ENCODE data around the gene LTBR.
"Not testable (repeated sequence)": the region's sequence is repeated elsewhere in the genome, so short reads cannot be mapped to it uniquely, and the experiment has no call there.

LTBR gene

DNA sequence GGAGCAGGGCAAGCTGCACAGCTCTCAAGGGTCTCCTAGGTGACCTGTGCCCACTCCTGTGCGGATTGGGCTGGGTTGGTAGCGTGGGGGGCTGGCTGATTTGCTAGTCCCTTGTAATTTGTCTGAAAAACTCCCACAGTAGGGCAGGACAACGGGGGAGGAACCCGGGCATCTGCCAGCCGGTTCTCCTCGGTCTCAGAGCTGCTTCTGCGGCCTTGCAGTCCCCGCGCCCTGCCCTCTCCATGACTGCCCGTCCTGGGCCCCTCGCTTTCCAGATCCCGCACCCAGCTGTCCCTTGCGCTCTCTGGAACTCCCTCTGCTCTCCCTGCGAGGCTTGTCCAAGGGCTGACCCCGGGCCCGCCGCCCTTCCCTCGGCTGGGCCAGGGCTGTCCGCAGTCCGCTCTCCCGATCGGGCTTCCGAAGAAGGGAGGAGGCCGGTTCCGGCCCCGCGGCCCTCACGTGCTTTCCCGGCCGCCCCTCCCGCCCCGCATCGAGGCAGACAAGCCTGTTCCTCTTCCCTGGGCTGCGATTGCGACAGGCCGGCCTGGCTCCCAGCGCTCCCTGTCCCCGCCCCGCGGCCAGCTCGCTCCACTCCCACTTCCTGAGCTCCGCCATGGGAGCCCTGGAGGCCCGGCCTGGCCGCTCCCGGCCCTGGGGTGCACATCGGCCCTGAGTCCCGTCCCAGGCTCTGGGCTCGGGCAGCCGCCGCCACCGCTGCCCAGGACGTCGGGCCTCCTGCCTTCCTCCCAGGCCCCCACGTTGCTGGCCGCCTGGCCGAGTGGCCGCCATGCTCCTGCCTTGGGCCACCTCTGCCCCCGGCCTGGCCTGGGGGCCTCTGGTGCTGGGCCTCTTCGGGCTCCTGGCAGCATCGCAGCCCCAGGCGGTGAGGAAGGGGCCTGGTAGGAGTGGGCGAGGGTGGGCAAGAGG, at the start of gene LTBR:
Gene LTBR, plus strand, starts transcription at position 591 of the 927 bp plus-strand sequence. Its CDS starts 197 bp downstream, at position 788.
- no peak for DNase-seq (ENCODE audit: low read depth, low spot score)

DNA sequence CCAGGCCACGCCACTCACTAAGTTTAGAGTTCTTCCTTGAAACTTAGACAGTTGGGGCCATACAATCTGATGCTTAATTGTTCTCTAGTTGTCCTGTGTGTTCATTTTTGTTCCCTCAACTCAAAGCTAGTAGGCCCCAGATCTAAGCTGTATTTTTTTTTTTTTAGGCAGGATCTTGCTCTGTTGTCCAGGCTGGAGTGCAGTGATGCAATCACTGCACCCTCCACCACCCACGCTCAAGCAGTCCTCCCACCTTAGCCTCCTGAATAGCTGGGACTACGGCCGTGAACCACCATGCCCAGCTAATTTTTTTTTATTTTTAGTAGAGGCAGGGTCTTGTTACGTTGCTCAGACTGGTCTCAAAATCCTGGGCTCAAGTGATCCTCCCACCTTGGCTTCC, 49.6 kb upstream of the LTBR start:
- no peak for DNase-seq (ENCODE audit: low read depth, low spot score)

DNA sequence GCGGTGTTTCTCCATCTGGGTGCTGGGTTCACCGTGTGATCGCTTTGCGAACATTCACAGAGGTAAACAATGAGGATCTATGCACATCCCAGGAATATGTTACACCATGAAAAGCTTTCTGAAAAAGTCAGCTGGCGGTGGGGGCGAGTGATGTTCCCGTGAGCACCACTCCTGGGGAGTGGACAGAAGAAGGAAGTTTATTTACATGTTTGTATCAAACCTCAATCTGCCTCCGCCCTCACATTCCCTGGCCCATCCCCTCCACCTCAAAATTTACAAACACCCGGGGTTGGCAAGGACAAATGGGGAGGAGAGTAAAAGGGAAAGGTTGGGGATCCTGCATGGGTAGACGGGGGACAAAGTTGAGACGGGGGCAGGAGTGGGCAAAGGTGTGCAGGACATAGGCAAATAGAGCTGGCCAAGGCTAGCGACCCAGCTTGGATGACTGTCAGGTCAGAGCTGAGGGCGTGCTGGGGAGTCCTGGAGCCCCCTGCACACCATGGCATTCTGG, 49.0 kb upstream of the LTBR start:
- DNase-seq (ENCODE audit: low read depth, low spot score) = no peak

DNA sequence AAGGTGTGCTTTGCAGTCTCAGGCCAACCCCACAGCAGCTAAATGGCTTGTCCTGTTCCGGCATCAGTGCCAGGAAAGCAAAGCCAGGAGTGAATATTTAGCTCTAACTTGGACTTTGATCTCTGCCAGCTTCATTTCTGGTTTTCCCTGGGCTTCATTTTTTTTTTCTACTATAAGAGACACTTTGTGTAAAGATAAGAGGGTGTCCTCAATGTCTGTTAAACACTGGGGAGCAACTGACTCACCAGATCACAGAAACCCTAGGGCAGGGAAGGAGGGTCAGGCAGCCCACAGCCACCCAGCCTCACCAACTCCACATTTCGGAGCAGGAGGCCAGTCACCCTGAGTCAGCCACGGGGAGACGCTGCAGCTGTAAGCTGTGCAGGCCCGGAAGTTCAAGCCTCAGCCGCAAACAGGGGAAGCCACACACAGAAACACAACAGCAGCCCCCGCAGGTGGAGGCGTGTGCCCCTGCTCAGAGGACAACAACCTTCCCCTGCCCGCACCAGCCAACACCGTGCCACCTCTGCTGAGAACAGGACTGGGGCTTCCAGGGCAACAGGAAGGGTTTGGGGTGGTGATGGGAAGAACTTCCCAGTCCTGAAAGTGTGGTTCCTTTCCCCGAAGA, 48.4 kb upstream of the LTBR start:
- no peak for DNase-seq (ENCODE audit: low read depth, low spot score)

DNA sequence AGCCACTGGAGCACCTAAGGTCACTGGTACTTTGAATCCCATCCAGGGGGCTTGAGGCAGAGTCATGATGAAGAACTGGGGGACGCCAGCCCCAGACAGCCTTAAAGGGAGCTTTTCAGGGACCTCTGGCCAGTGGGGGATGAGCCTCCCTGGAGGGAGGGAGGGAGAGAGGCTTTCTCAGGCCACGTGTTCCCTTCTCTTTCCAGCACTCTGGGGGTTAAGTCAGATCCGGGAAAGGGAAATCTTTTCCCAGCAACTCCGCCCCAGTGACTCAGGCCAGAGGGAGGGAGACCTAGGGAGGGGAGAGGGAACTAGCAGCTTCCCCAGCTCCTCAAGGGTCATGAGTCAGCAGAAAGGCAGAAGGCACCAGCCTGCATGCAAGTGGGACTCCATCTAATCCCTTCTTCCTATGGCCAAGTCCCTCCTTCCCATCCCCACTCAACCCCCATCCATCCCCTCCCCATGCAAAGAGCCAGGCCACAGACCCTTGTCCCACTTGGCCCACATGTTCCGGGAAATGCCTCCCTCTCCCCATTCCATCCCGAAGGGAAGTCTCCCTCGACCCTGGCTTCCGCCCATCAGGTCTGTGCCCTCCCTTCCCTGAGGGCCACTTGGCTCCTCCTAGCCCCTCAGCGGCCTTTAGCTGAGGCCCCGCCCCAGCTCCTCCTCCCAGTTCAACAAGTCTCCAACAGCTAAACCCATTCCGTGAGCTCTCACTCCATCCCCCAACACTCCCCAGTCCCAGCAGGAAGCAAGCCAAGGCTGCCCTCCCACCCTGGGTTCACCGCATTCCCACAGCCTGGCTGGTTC, 47.7 kb upstream of the LTBR start:
- DNase-seq (ENCODE audit: low read depth, low spot score) = peak; percentile 97

DNA sequence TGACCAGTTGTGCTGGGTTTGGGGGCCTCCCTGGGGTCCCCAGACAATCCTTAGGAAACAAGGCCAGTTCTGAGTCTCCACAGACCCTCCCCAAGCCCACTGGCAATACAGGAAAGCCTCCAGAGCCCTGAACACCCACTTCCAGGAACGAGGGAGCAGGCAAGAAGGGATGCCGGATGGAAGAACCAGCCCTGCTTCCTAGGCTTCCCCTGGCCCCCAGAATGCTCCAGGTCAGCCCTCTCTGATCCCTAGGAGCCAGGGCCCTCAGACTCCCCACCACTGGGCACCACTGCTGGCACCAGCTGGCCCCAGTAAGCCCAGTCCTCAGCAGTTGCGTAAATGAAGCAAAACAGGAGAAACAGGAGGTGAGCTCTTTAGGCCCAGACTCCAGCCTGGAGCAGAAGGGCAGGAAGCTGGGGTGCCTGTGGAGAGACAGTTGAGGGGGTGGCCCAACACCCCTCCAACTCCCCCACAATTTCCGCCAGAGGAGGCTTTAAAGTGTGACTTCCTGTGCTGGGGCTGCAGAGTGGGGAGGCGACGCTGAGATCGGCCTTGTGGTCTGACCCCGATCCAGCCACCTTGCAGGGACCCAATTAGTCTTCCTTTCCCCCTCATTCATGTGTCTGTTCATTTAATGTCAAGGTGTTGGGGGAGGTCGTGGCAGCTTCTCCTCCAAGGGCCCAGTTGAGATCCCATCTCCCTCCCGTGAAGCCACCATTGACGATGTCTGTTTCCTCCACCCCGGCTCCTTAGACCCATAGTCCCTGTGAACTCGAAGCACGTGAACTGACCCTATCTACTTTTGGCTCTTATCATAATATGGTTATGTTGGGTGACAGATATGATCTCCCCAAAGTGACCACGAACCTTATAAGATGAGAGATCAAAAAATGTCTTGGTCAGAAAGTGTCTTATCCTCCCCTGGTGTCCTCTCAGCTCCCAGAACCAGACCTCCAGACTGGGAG, 46.8 kb upstream of the LTBR start:
- no peak for DNase-seq (ENCODE audit: low read depth, low spot score)

DNA sequence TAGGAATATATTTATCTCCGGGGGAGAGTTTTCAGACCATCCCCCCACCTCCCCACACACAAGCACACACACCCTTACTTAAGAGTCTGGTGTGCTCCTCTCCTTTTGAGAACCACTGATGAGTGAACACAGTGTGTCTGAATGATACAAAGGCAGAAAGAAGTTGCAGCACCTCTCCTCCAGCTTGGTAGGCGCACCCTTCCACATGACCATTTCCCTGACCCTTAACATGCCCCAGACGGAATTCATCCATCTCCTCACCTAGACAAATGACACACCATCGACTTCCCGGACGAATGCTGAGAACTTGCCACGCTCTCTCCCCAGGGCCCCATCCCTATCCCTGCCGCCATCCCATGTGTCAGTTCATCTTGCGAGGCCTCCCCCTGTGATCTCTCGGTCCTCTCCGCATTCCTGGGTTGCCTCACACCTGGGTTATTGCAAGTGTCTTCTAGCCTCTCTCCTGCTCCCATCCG, 46.0 kb upstream of the LTBR start:
- no peak for DNase-seq (ENCODE audit: low read depth, low spot score)

DNA sequence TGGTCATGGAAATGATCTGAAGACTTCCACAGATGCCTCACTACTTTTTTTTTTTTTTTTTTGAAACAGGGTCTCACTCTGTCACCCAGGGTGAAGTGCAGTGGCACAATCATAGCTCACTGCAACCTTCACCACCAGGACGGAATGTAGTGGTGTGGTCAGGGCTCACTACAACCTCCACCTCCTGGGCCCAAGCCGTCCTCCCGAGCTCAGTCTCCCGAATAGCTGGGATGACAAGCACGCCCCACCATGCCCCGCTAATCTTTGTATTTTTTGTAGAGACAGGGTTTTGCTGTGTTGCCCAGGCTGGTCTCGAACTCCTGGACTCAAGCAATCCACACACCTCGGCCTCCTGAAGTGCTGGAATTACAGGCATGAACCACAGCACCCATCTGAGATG, 45.4 kb upstream of the LTBR start:
- not testable (repeated sequence) for DNase-seq (ENCODE audit: low read depth, low spot score)

DNA sequence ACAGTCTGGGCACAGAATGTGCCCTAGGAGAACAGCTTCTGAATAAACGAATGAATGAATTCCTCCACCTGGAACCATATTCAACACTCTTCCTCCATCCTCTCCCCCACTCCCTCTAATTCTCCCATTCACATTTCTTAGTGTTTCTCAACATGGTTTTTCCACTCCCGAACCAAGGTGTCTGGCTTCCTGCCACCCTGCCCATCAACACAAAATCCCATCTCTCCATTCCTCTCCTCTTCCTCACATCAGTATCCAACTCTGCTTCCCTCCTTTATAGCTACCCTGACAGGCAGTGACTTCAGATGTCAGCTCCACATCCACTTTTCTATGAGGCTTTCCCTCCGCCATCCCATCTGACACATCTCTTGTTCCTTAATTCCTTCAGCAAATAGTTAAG, 45.0 kb upstream of the LTBR start:
- DNase-seq (ENCODE audit: low read depth, low spot score) = no peak

DNA sequence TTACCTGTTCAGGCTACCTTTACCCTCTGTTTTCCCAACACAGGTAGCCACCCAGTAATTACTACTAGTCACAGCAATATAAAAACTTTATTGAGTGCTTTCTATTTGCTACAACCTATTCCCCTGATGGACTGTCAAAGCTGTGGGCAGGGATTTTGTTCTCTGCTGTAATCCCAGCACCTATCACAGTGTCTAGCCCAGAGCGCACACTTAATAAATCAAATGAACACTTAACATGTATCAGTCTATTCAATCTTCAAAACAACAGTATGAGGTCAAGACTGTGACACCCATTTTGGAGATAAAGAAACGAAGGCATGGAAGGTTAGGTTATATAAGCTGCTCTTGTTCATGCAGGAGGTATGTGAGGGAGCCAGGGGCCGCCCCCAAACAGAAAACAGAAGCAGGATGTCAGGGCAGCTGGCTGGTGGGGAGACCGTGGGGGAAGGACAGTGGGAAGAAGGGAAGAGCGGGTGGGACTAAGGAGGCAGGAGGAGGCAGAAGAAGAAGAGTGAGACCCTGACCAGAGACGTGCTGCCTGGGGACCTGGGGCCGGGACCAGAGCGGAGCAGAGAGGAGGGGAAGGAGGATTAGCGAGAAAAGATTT, 43.8 kb upstream of the LTBR start:
- DNase-seq (ENCODE audit: low read depth, low spot score) = no peak

DNA sequence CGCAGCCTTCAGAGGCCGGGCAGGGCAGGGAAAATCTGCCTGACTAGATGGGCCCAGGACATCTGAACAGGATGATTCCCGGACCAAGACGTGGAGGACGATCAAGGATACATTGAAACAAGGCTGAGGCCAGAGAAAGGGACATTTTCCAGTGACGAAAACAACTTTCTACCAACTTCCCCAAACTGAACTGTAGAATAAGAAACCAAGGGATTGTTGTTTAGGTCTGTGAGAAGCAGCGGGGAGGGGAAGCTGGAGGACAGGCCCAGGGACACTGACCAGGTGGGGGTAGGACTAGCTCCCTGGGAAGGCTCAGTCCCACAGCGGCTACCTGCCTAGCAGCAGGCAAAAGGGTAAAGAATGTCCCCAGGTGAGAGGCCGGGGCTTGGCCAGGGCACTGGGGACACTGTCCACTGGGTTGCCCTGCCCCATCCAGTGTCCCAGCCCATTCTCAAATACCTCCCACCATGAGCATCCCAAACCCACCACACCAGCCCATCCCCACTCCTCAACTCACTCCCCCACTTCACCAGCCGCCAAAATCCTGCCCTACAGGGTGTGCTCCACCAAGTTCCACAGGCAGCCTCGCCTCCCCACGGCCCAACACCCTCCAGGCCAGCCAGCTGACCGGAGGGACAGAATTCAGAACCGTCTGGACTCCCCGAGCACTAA, 43.1 kb upstream of the LTBR start:
- no peak for DNase-seq (ENCODE audit: low read depth, low spot score)

DNA sequence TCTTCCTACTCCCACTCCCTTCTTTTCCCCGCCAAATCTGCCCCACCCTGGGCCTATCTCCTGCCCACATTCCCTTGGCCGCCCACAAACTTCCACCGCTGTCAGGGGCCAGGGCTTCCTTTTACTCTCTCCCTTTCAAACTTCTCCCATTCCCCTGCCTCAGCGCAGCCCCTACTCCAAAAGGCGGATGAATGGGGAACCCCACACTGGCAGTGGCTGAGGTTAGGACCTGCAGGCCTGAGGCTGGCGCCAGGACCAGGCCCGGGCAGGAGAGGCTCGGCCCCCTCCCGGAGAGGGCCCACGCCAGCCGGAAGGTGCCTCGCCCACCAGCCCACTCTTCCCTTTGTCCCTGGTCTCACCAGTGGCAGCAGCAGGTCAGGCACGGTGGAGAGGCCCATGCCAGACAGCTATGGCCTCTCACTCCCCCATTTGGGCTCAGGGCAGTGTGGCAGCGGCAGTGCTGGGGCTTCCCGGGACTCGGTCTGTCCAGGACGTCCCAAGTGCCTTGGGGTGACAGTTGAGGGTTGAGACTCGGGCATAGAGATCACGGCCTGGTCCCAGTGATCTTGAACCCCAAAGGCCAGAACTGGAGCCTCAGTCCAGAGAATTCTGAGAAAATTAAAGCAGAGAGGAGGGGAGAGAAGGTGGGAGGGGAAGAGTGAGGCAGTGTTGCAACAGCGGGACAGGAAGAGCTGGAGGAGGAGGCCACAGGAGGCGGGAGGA, 42.4 kb upstream of the LTBR start, which contains the start of gene TNFRSF1A:
Gene TNFRSF1A, minus strand, starts transcription at position 660 of the 723 bp plus-strand sequence. Its CDS starts 262 bp downstream, at position 398.
- DNase-seq (ENCODE audit: low read depth, low spot score) = no peak

DNA sequence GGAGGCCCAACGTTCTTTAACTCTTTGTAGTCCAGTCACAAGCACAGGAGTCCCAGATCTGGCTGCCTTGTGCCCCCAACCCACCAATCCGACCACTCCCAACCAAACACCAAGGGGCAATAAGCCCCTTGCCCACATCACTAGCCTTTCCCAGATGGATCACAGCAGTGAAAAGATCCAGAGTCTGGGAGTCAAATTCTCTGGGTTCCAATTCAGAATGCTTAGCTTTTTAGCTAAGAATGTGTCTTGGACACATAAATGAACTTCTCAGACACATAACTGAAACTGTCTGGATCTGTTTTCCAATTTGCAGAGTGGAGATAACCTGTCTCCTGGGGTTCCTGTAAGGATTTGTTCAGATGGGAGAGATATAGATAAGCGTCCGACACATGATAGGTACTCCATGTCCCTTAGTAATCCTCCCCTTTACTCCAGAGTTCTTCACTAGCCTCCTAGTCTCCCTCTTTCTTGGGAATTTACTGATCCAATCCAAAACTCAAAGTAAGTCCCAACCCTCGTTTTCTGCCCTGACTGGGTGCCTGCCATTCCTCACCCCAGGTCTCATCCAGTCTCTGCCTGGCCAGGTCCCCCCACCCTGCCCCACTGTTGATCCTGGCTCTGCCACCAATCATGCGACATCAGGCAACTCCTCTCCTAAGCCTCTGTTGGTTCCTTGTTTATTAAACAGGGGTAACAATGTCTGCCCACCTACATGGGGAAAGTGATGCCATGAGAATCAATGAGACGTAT, 41.6 kb upstream of the LTBR start:
- no peak for DNase-seq (ENCODE audit: low read depth, low spot score)

DNA sequence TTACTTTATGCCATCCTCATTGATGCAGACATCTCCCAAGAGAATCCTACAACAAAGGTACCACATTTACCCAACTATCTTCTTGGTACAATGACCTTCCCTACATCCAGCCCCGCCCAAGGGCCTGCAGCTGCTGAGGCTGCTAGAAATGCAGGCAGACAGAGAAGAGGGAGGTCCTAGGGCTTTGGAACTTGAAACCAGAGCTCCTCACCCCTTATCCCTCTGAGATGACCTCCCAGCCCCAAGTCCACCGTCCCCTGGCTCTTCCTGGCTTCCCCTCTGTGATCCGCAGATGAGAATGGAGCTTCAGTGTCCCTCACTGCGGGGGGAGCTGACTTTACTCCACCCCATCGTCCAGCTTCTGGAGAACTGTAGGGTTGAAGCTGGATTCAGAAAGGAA, 40.4 kb upstream of the LTBR start:
- no peak for DNase-seq (ENCODE audit: low read depth, low spot score)

DNA sequence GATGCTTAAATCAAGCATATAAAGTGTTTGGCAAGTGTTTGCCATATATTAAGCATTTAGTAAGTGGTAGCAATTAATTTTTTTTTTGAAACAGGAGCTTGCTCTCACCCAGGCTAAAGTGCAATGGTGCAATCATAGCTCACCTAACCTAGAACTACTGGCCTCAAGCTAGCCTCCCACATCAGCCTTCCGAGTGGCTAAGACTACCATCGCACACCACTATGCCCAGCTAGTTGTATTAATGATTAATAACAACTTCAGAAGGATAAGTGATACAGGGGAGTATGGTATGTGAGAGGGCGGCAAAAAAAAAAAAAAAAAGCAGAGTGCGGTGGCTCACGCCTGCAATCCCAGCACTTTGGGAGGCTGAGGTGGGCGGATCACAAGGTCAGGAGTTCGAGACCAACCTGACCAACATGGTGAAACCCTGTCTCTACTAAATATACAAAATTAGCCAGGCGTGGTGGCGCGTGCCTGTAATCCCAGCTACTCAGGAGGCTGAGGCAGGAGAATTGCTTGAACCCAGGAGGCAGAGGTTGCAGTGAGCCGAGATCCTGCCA, 39.8 kb upstream of the LTBR start:
- not testable (repeated sequence) for DNase-seq (ENCODE audit: low read depth, low spot score)

DNA sequence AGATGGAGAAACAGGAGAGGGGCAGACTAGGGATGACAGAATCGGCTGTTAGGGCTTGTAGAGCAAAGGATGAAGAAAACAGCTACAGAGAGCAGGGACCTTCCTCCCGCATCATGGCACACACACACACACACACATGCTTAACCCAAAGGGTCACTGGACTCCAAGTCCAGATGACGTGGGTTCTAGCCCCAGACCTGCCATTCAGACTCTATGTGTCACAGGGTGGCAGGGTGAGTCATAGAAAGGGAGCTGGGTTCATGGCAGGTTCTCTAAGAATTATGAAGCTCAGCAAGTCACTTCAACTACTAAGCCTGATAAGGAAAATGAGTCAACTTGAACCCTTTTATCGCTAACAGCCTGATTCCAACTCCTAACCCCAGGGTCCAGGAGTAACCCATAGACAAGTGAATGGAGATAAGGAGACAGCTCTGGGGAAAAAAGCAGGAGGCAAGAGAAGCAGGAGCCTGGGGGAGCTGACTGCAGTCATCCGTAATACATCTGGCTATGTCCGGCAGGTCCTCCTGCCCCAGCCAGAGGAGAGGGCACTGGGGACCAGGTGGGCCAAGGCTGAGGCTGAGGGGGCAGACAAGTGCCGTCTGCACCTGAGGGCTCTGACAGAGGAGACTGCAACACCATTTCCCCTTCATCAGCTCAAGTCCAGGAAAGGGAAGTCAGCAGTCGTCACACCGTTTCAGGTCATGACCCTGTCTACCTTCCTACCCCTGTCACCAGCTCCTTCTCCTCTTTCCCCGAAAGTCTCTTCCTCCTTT, 38.5 kb upstream of the LTBR start:
- DNase-seq (ENCODE audit: low read depth, low spot score) = no peak

DNA sequence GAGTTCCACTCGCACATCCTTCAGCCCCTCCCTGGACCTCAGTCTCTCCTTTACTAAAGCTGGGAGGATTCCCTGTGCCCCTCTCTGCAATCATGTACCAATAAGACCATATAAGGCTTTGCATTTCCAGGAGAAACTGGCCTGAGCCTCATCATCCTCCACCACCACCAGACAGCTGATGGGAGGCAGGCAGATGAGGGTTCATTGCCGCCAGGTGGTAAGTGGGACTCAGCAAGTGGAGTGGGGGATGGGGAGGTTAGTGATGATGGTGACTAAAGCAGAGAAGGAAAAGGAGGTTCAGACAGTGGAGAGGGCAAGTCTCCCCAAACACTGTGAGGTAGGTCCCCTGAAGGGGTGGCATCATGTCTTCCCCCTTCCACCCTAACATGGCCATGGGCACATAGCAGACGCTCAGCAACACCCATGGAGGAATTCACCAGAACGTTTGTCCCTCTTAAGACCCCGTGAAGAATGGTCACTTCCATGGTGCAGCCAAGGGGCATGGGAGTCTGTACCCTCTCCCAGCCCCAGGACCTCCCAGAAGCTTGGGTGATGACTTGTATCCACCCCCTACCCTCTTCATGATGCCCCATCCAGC, 37.6 kb upstream of the LTBR start:
- no peak for DNase-seq (ENCODE audit: low read depth, low spot score)
